SK-N-SH (cell line): Measurements from ENCODE around the gene SPATA3. TPM values are rescaled to one million over a fixed set of nuclear protein-coding genes. Genes with fewer than 3 reads are reported as not detected.

ENCODE experiments used
- CTCF ChIA-PET: fragments of 300-600, 350-600 bp; formaldehyde crosslinking; extraction: SDS; loops from one replicate; lab custom pipeline; 2021; lab: Yijun Ruan, JAX
- POLR2A ChIA-PET: fragments of 350-600 bp; sonication (Branson Sonifier 250); formaldehyde crosslinking; extraction: SDS; loops from one replicate; lab custom pipeline; 2020; ENCODE audit warnings: antibody characterized with exemption, inconsistent platforms; lab: Yijun Ruan, JAX
- DNase-seq: peaks from one replicate; pipeline ENCODE4 v3.0.0; 2012
- H2AFZ ChIP-seq: fragments of 200-600 bp; sonication (generic); 2 replicates; pipeline ENCODE4 v1.8.1; 2016; ENCODE audit warnings: antibody characterized with exemption, mild to moderate bottlenecking, low read depth
- H3F3A ChIP-seq: fragments of 200-600 bp; sonication (generic); replicated peaks from 2 replicates; pipeline ENCODE3; 2016; ENCODE audit warnings: antibody characterized with exemption, mild to moderate bottlenecking; ENCODE audit not compliant: insufficient read depth
- H3K27ac ChIP-seq, 2 experiments: fragments of 200-500 bp in 1 of 2; fragments of 200-600 bp in 1 of 2; sonication (Bioruptor generic) in 1 of 2; sonication (generic), shearing (Covaris generic) in 1 of 2; 2 replicates each; pipeline versions ENCODE4 v1.5.1 to v1.6.1; 2014 to 2016; ENCODE audit warnings: low read depth in 2 of 2, inconsistent platforms in 1 of 2, low read length in 1 of 2, mild to moderate bottlenecking in 1 of 2, mixed read lengths in 1 of 2
- H3K27me3 ChIP-seq: fragments of 200-600 bp; sonication (generic), shearing (Covaris generic); 2 replicates; pipeline ENCODE4 v1.6.1; 2016; ENCODE audit warnings: mixed run types; ENCODE audit not compliant: insufficient read depth
- H3K36me3 ChIP-seq, 2 experiments: fragments of 200-500 bp in 1 of 2; fragments of 200-600 bp in 1 of 2; sonication (Bioruptor generic) in 1 of 2; sonication (generic) in 1 of 2; replicated peaks in 1 of 2; 2 replicates each; pipeline versions ENCODE3 to v1.5.1; 2014 to 2016; ENCODE audit warnings: low read length in 1 of 2, mild to moderate bottlenecking in 1 of 2; ENCODE audit not compliant: insufficient read depth in 2 of 2, control insufficient read depth in 1 of 2
- H3K4me1 ChIP-seq, 2 experiments: fragments of 200-500 bp in 1 of 2; fragments of 200-600 bp in 1 of 2; sonication (Bioruptor generic) in 1 of 2; sonication (generic), shearing (Covaris generic) in 1 of 2; 2 replicates each; pipeline versions ENCODE4 v1.5.1 to v1.6.1; 2014 to 2016; ENCODE audit warnings: low read depth in 1 of 2, low read length in 1 of 2, mixed run types in 1 of 2; ENCODE audit not compliant: insufficient read depth in 2 of 2, control insufficient read depth in 1 of 2
- H3K4me2 ChIP-seq: fragments of 200-600 bp; sonication (generic), shearing (Covaris generic); 2 replicates; pipeline ENCODE4 v1.6.1; 2017; ENCODE audit warnings: mixed run types
- H3K4me3 ChIP-seq, 2 experiments: fragments of 200-500 bp in 1 of 2; fragments of 200-600 bp in 1 of 2; sonication (Bioruptor generic) in 1 of 2; sonication (generic), shearing (Covaris generic) in 1 of 2; 2 replicates each; pipeline versions ENCODE4 v1.5.1 to v1.8.1; 2014 to 2016; ENCODE audit warnings: low read depth in 2 of 2, inconsistent platforms in 1 of 2, low read length in 1 of 2, mild to moderate bottlenecking in 1 of 2, mixed read lengths in 1 of 2, moderate library complexity in 1 of 2
- H3K79me2 ChIP-seq: fragments of 200-600 bp; sonication (generic); 2 replicates; pipeline ENCODE4 v1.8.1; 2017; ENCODE audit warnings: mild to moderate bottlenecking; ENCODE audit not compliant: insufficient read depth
- H3K9ac ChIP-seq: fragments of 200-600 bp; sonication (generic); 2 replicates; pipeline ENCODE4 v1.6.1; 2017; ENCODE audit warnings: mixed run types
- H3K9me2 ChIP-seq: fragments of 200-600 bp; sonication (generic); 2 replicates; pipeline ENCODE4 v1.6.1; 2017; ENCODE audit warnings: mixed run types
- H3K9me3 ChIP-seq: fragments of 200-600 bp; sonication (generic); 2 replicates; pipeline ENCODE4 v1.6.1; 2017; ENCODE audit warnings: mixed run types, mild to moderate bottlenecking, moderate library complexity
- H4K20me1 ChIP-seq: fragments of 200-600 bp; sonication (generic); 2 replicates; pipeline ENCODE4 v1.6.1; 2017; ENCODE audit warnings: mild to moderate bottlenecking, mixed run types; ENCODE audit not compliant: insufficient read depth
- CHD2 ChIP-seq: fragments of 150-350 bp; IDR thresholded peaks from 2 replicates; pipeline ENCODE4 v1.6.1; 2018; ENCODE audit warnings: low read length; ENCODE audit not compliant: partially characterized antibody
- ELF1 ChIP-seq: IDR thresholded peaks from 2 replicates; pipeline ENCODE4 v1.4.0; 2012
- EP300 ChIP-seq, 2 experiments: IDR thresholded peaks; 2 replicates each; pipeline versions ENCODE4 v1.4.0 to v1.6.1; 2012; ENCODE audit warnings: borderline replicate concordance in 1 of 2, low read depth in 1 of 2, low read length in 1 of 2
- EZH2phosphoT487 ChIP-seq: fragments of 200-600 bp; sonication (generic); IDR thresholded peaks from 2 replicates; pipeline ENCODE4 v1.6.1; 2017; ENCODE audit warnings: low read depth, mixed run types, mild to moderate bottlenecking, antibody characterized with exemption, moderate library complexity, borderline replicate concordance
- FOSL2 ChIP-seq: IDR thresholded peaks from 2 replicates; pipeline ENCODE4 v1.4.0; 2012; ENCODE audit warnings: low read depth, mild to moderate bottlenecking, moderate library complexity, borderline replicate concordance
- FOXJ3 ChIP-seq: sonication (generic); formaldehyde crosslinking; IDR thresholded peaks from 2 replicates; pipeline ENCODE4 v1.5.1; 2020; ENCODE audit warnings: mild to moderate bottlenecking, missing genetic modification reagents
- GABPA ChIP-seq: IDR thresholded peaks from 2 replicates; pipeline ENCODE4 v1.4.0; 2012; ENCODE audit warnings: low read depth, mild to moderate bottlenecking
- GATA2 ChIP-seq: sonication (generic); formaldehyde crosslinking; IDR thresholded peaks from 2 replicates; pipeline ENCODE4 v1.5.0; 2020; ENCODE audit warnings: mild to moderate bottlenecking, missing genetic modification reagents
- MXI1 ChIP-seq: IDR thresholded peaks from 2 replicates; pipeline ENCODE4 v1.6.1; 2012; ENCODE audit warnings: mild to moderate bottlenecking, low read depth, low read length, improper control_type of control experiment
- NFIC ChIP-seq: IDR thresholded peaks from 2 replicates; pipeline ENCODE4 v1.4.0; 2012; ENCODE audit warnings: borderline replicate concordance
- NRF1 ChIP-seq: IDR thresholded peaks from 2 replicates; pipeline ENCODE4 v1.6.1; 2012; ENCODE audit warnings: low read depth, mild to moderate bottlenecking, low read length
- POLR2AphosphoS5 ChIP-seq: IDR thresholded peaks from 2 replicates; pipeline ENCODE4 v1.6.1; 2012; ENCODE audit warnings: low read depth, low read length
- RCOR1 ChIP-seq: fragments of 150-350 bp; IDR thresholded peaks from 2 replicates; pipeline ENCODE4 v1.6.1; 2017; ENCODE audit warnings: antibody characterized with exemption, low read length
- RXRA ChIP-seq: IDR thresholded peaks from 2 replicates; pipeline ENCODE4 v1.4.0; 2012; ENCODE audit warnings: low read depth, mild to moderate bottlenecking, borderline replicate concordance
- TCF12 ChIP-seq: IDR thresholded peaks from 2 replicates; pipeline ENCODE4 v1.4.0; 2012
- TEAD4 ChIP-seq: IDR thresholded peaks from 2 replicates; pipeline ENCODE4 v1.4.0; 2012; ENCODE audit warnings: mild to moderate bottlenecking, borderline replicate concordance; ENCODE audit not compliant: insufficient read depth
- YY1 ChIP-seq: IDR thresholded peaks from 2 replicates; pipeline ENCODE4 v1.4.0; 2012; ENCODE audit warnings: low read depth, mild to moderate bottlenecking
- WGBS: methylation state at CpG from one replicate; pipeline ENCODE4 v1.1.6; 2017; ENCODE audit warnings: low lambda C conversion rate; 5-methylcytosine and 5-hydroxymethylcytosine counted together
- polyA plus RNA-seq, 3 experiments: library from polyadenylated mRNA; depleted of rRNA; stranded (reverse); fragments of >200 nt; gene quantifications; 2 replicates each; pipeline ENCODE4 v1.2.3, GENCODE V29; 2012
- TF ChIP-seq, protein P1 (sequence below): fragments of 150-350 bp; IDR thresholded peaks from 2 replicates; pipeline ENCODE4 v1.6.1; 2017; ENCODE audit warnings: antibody characterized with exemption, low read length, low read depth, borderline replicate concordance
- TF ChIP-seq, protein P2 (sequence below): fragments of 200-600 bp; sonication (generic); IDR thresholded peaks from 2 replicates; pipeline ENCODE4 v1.6.1; 2017; ENCODE audit warnings: antibody characterized with exemption, mild to moderate bottlenecking, moderate library complexity
- TF ChIP-seq, protein P3 (sequence below): IDR thresholded peaks from 2 replicates; pipeline ENCODE4 v1.4.0; 2012; ENCODE audit warnings: low read depth
- TF ChIP-seq, protein P4 (sequence below): IDR thresholded peaks from 2 replicates; pipeline ENCODE4 v1.4.0; 2012; ENCODE audit warnings: low read depth, borderline replicate concordance
- TF ChIP-seq, protein P5 (sequence below): IDR thresholded peaks from 2 replicates; pipeline ENCODE4 v1.4.0; 2012; ENCODE audit warnings: low read depth, borderline replicate concordance

Gene SPATA3
- polyA plus RNA-seq, 1 of the 3 experiments (the other 2 are of a cell fraction), result not detected

DNA sequence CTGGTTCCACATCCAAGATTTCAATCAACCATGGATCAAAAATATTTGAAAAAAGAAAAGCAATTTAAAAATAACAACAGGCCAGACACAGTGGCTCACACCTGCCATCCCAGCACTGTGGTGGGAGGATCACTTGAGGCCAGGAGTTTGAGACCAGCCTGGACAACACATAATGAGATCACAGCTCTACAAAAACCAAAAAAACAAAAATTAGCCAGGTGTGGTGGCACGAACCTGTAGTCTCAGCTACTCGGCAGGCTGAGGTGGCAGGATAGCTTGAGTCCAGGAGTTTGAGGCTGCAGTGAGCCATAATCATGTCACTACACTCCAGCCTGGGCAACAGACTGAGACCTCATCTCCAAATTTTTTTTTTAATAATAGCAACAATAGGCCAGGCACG, 13.4 kb upstream of the SPATA3 start:
- H3K9me3 ChIP-seq, result no peaks in the 10 kb centered on the region
- no peak for DNase-seq
- TF ChIP-seq, protein P1, sequence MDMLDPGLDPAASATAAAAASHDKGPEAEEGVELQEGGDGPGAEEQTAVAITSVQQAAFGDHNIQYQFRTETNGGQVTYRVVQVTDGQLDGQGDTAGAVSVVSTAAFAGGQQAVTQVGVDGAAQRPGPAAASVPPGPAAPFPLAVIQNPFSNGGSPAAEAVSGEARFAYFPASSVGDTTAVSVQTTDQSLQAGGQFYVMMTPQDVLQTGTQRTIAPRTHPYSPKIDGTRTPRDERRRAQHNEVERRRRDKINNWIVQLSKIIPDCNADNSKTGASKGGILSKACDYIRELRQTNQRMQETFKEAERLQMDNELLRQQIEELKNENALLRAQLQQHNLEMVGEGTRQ, result no peak
- TF ChIP-seq, protein P2, sequence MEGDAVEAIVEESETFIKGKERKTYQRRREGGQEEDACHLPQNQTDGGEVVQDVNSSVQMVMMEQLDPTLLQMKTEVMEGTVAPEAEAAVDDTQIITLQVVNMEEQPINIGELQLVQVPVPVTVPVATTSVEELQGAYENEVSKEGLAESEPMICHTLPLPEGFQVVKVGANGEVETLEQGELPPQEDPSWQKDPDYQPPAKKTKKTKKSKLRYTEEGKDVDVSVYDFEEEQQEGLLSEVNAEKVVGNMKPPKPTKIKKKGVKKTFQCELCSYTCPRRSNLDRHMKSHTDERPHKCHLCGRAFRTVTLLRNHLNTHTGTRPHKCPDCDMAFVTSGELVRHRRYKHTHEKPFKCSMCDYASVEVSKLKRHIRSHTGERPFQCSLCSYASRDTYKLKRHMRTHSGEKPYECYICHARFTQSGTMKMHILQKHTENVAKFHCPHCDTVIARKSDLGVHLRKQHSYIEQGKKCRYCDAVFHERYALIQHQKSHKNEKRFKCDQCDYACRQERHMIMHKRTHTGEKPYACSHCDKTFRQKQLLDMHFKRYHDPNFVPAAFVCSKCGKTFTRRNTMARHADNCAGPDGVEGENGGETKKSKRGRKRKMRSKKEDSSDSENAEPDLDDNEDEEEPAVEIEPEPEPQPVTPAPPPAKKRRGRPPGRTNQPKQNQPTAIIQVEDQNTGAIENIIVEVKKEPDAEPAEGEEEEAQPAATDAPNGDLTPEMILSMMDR, result no peak
- TF ChIP-seq CHD2 (no peak), MXI1 (no peak), EZH2phosphoT487 (no peak), ELF1 (no peak), GABPA (no peak), TEAD4 (no peak), POLR2AphosphoS5 (no peak), RCOR1 (no peak)
- TF ChIP-seq, protein P3, sequence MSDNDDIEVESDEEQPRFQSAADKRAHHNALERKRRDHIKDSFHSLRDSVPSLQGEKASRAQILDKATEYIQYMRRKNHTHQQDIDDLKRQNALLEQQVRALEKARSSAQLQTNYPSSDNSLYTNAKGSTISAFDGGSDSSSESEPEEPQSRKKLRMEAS, result no peak
- H3F3A ChIP-seq, result peaks cover 12% of the 10 kb centered on the region
- H3K36me3 ChIP-seq, result no peaks in the 10 kb centered on the region
- no peak overlapping the region for H3K9ac ChIP-seq
- no peaks in the 10 kb centered on the region for H4K20me1 ChIP-seq
- WGBS, result 47% methylated on average over 3 of the region's 3 CpGs
- CTCF ChIA-PET, result interaction anchor here (1.0 to 8.0 kb wide), 3 partner anchors 68 to 158 kb away, joined by 3 to 106 read pairs (median 14); no protein-coding TSS in a partner anchor
- no peak overlapping the region for H3K4me3 ChIP-seq
- no peak overlapping the region for H3K4me2 ChIP-seq
- H2AFZ ChIP-seq, result no peak overlapping the region
- POLR2A ChIA-PET, result no interaction called here
- H3K9me2 ChIP-seq, result no peaks in the 10 kb centered on the region
- H3K27ac ChIP-seq, result no peak overlapping the region
- peaks cover 0 to 5% of the 10 kb centered on the region in 2 experiments; a peak in 1 of 4 replicates for H3K4me1 ChIP-seq
- no peaks in the 10 kb centered on the region for H3K79me2 ChIP-seq
- H3K27me3 ChIP-seq, result no peaks in the 10 kb centered on the region

DNA sequence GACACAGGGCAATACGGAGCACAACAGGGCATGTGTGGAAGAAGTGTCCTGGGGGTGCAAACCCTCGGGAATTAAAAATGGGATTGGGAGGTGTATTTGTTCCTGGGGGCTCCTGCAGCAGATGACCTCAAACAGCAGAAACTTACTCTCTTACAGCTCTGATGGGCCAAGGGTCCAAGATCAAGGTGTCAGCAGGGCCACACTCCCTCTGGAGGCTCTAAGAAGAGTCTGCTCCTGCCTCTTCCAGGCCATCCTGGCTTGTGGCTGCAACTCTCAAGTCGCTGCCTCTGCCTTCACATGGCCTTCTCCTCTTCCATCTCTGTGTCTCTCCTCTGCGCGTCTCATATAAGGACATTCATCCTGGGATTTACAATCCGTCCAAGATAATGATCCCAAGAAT, 12.4 kb upstream of the SPATA3 start:
- H3F3A ChIP-seq, result peaks cover 12% of the 10 kb centered on the region
- no peak overlapping the region for H3K4me2 ChIP-seq
- H3K79me2 ChIP-seq, result no peaks in the 10 kb centered on the region
- no peak for DNase-seq
- no peak overlapping the region for H3K27ac ChIP-seq
- 72% methylated on average over 6 of the region's 6 CpGs for WGBS
- no peaks in the 10 kb centered on the region for H3K27me3 ChIP-seq
- no peak overlapping the region for H2AFZ ChIP-seq
- H3K9me2 ChIP-seq, result no peaks in the 10 kb centered on the region
- H3K9ac ChIP-seq, result no peak overlapping the region
- peaks cover 0 to 5% of the 10 kb centered on the region in 2 experiments; a peak in 1 of 4 replicates for H3K4me1 ChIP-seq
- H4K20me1 ChIP-seq, result no peaks in the 10 kb centered on the region
- no peaks in the 10 kb centered on the region for H3K9me3 ChIP-seq
- H3K4me3 ChIP-seq, result no peak overlapping the region
- ChIA-PET CTCF (interaction anchor here (0.7 to 8.0 kb wide), 3 partner anchors 71 to 159 kb away, joined by 3 to 106 read pairs (median 14); no protein-coding TSS in a partner anchor), POLR2A (no interaction called here)
- H3K36me3 ChIP-seq, result no peaks in the 10 kb centered on the region
- TF ChIP-seq RCOR1 (no peak), EZH2phosphoT487 (no peak), NRF1 (no peak), FOXJ3 (no peak), EP300 (IDR thresholded peaks at IDR 0.05; ENCODE audit: borderline replicate concordance in 1 of 2, low read depth in 1 of 2, low read length in 1 of 2) (no peak), FOSL2 (no peak), TCF12 (no peak), NFIC (no peak), RXRA (no peak), YY1 (no peak), GATA2 (CRISPR knock-in tag) (no peak), TEAD4 (no peak)
- TF ChIP-seq, protein P1, result no peak
- TF ChIP-seq, protein P4, sequence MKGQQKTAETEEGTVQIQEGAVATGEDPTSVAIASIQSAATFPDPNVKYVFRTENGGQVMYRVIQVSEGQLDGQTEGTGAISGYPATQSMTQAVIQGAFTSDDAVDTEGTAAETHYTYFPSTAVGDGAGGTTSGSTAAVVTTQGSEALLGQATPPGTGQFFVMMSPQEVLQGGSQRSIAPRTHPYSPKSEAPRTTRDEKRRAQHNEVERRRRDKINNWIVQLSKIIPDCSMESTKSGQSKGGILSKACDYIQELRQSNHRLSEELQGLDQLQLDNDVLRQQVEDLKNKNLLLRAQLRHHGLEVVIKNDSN, result no peak
- TF ChIP-seq, protein P5, sequence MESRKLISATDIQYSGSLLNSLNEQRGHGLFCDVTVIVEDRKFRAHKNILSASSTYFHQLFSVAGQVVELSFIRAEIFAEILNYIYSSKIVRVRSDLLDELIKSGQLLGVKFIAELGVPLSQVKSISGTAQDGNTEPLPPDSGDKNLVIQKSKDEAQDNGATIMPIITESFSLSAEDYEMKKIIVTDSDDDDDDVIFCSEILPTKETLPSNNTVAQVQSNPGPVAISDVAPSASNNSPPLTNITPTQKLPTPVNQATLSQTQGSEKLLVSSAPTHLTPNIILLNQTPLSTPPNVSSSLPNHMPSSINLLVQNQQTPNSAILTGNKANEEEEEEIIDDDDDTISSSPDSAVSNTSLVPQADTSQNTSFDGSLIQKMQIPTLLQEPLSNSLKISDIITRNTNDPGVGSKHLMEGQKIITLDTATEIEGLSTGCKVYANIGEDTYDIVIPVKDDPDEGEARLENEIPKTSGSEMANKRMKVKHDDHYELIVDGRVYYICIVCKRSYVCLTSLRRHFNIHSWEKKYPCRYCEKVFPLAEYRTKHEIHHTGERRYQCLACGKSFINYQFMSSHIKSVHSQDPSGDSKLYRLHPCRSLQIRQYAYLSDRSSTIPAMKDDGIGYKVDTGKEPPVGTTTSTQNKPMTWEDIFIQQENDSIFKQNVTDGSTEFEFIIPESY, result no peak
